ENCODE data around the gene UBA5.

Gene UBA5

GRCh38 chr3:132723024-132723950, 63.2 kb downstream of the UBA5 start (continued):
- TF ChIP-seq PATZ1 (tag by site-specific recombination; IDR thresholded peaks at IDR 0.05) (no peak), ZBTB20 (tag by site-specific recombination; IDR thresholded peaks at IDR 0.05) (peak; percentile 37; the same call in 1 of the 2 replicates), ZBTB26 (tag by site-specific recombination; optimal IDR thresholded peaks at IDR 0.05) (no peak), ZNF596 (tag by site-specific recombination; IDR thresholded peaks at IDR 0.05) (no peak), KLF1 (tag by site-specific recombination; IDR thresholded peaks at IDR 0.05) (no peak), SP3 (tag by site-specific recombination; IDR thresholded peaks at IDR 0.05) (0 out of 2 replicates have a peak, but pooled peaks have one; percentile 1), ZNF16 (tag by site-specific recombination; IDR thresholded peaks at IDR 0.05; ENCODE audit: low read depth) (no peak), ZNF777 (tag by site-specific recombination; IDR thresholded peaks at IDR 0.05; ENCODE audit: borderline replicate concordance) (no peak), ZNF266 (tag by site-specific recombination; IDR thresholded peaks at IDR 0.05; ENCODE audit: low read depth) (no peak), REST (tag by site-specific recombination; IDR thresholded peaks at IDR 0.05) (no peak), ZNF600 (tag by site-specific recombination; IDR thresholded peaks at IDR 0.05) (peak; percentile 56; the same call in 1 of the 2 replicates), ZNF629 (tag by site-specific recombination; IDR thresholded peaks at IDR 0.05) (peak; percentile 52; the same call in 1 of the 2 replicates), ZNF341 (tag by site-specific recombination; IDR thresholded peaks at IDR 0.05; ENCODE audit: low read depth) (0 out of 2 replicates have a peak, but pooled peaks have one; percentile 53), KLF10 (tag by site-specific recombination; IDR thresholded peaks at IDR 0.05) (peak; percentile 43; the same call in 1 of the 2 replicates), ZNF121 (tag by site-specific recombination; IDR thresholded peaks at IDR 0.05) (no peak), ZBTB44 (tag by site-specific recombination; IDR thresholded peaks at IDR 0.05) (no peak), HOXD13 (CRISPR knock-in tag; IDR thresholded peaks at IDR 0.05; ENCODE audit: borderline replicate concordance) (no peak), ZNF639 (tag by site-specific recombination; IDR thresholded peaks at IDR 0.05) (no peak), REPIN1 (tag by site-specific recombination; IDR thresholded peaks at IDR 0.05; ENCODE audit: low read depth) (no peak), ZNF248 (tag by site-specific recombination; IDR thresholded peaks at IDR 0.05) (no peak), KLF16 (tag by site-specific recombination; IDR thresholded peaks at IDR 0.05) (no peak), ZNF677 (tag by site-specific recombination; IDR thresholded peaks at IDR 0.05) (no peak), ZNF394 (tag by site-specific recombination; IDR thresholded peaks at IDR 0.05; ENCODE audit: borderline replicate concordance) (peak; percentile 97), ZNF18 (tag by site-specific recombination; IDR thresholded peaks at IDR 0.05) (no peak), ZFHX2 (tag by site-specific recombination; conservative IDR thresholded peaks at IDR 0.05) (no peak)

Measured in HEK293 (cell line).